Ovary (tissue), 3 donors: ENCODE results near the gene CSF3R.

Experiments
- EP300 ChIP-seq: sonication (generic); formaldehyde crosslinking; IDR thresholded peaks from one replicate; pipeline ENCODE4 v1.6.1; 2017; ENCODE audit warnings: antibody characterized with exemption
- POLR2A ChIP-seq: fragments of 450-650 bp; IDR thresholded peaks from one replicate; pipeline ENCODE4 v1.6.1; 2017; ENCODE audit warnings: antibody characterized with exemption, mild to moderate bottlenecking, moderate library complexity
- TF ChIP-seq, protein P1 (sequence below), 3 donors: fragments of 450-650 bp in 2 of 3; fragments of 200-600 bp in 1 of 3; IDR thresholded peaks; one replicate each; pipeline versions ENCODE4 v1.5.1 to v1.8.0; 2016 to 2022; ENCODE audit warnings: antibody characterized with exemption in 3 of 3, mild to moderate bottlenecking in 1 of 3
- donor health status: DM: no; HTN: no; CAD: no.

- TF ChIP-seq, protein P1, sequence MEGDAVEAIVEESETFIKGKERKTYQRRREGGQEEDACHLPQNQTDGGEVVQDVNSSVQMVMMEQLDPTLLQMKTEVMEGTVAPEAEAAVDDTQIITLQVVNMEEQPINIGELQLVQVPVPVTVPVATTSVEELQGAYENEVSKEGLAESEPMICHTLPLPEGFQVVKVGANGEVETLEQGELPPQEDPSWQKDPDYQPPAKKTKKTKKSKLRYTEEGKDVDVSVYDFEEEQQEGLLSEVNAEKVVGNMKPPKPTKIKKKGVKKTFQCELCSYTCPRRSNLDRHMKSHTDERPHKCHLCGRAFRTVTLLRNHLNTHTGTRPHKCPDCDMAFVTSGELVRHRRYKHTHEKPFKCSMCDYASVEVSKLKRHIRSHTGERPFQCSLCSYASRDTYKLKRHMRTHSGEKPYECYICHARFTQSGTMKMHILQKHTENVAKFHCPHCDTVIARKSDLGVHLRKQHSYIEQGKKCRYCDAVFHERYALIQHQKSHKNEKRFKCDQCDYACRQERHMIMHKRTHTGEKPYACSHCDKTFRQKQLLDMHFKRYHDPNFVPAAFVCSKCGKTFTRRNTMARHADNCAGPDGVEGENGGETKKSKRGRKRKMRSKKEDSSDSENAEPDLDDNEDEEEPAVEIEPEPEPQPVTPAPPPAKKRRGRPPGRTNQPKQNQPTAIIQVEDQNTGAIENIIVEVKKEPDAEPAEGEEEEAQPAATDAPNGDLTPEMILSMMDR (IDR thresholded peaks at IDR 0.05): no peak
- TF ChIP-seq POLR2A (no peak), EP300 (no peak)
Measured at GRCh38 chr1:36484099-36484498, 1.4 kb upstream of the CSF3R start.
